K562 (cell line): ENCODE measurements around the gene FBXW8. TPM values are rescaled to one million over a fixed set of nuclear protein-coding genes. Genes with fewer than 3 reads are reported as not detected.

Experiments
- ATAC-seq: fragments of 200-7000 bp; cut with Tn5 transposase; 3 replicates; pipeline ENCODE4 v1.9.1; 2020; ENCODE audit warnings: moderate library complexity
- BruUV-seq: library from RNA; stranded (reverse); fragments of 400-500 nt; replicated peaks from 2 replicates; lab custom pipeline; 2021; lab: Mats Ljungman, UMichigan
- CTCF ChIA-PET: fragments of 300-600 bp; formaldehyde crosslinking; extraction: SDS; loops from one replicate; lab custom pipeline; 2021; ENCODE audit warnings: low intra/inter-chr PET ratio; lab: Yijun Ruan, JAX
- POLR2A ChIA-PET: fragments of 300-600, 350-650 bp; sonication (Branson Sonifier 250); formaldehyde crosslinking; extraction: SDS; loops from one replicate; lab custom pipeline; 2021; ENCODE audit warnings: antibody characterized with exemption, inconsistent platforms; lab: Yijun Ruan, JAX
- DNase-seq, 4 experiments: peaks; one replicate each; pipeline versions ENCODE4 v3.0.0 to v3.0.0-alpha.2; 2011 to 2018; ENCODE audit warnings: low spot score in 3 of 4, mixed read lengths in 3 of 4; ENCODE audit errors: extremely low read depth in 1 of 4
- FAIRE-seq: peaks from 2 replicates; lab custom pipeline; 2011; peaks lifted over from hg19 to GRCh38; lab: Jason Lieb, UNC
- H2AFZ ChIP-seq: 2 replicates; pipeline ENCODE4 v1.6.0; 2011; ENCODE audit warnings: low read depth, low read length, control low read depth, inconsistent platforms
- H3K27ac ChIP-seq: fragments of 200-600 bp; 3 replicates; pipeline ENCODE4 v1.8.0; 2011; ENCODE audit warnings: low read depth, mild to moderate bottlenecking, control low read depth, inconsistent platforms, low read length, moderate library complexity, mixed read lengths; ENCODE audit errors: extremely low read depth
- H3K27me3 ChIP-seq, 2 experiments: fragments of 300-600 bp in 1 of 2; 2 replicates in 1 of 2; 3 replicates in 1 of 2; pipeline versions ENCODE4 v1.6.0 to v1.8.0; 2011; ENCODE audit warnings: inconsistent platforms in 2 of 2, low read length in 2 of 2, mild to moderate bottlenecking in 1 of 2, mixed read lengths in 1 of 2, moderate library complexity in 1 of 2; ENCODE audit not compliant: control insufficient read depth in 2 of 2, insufficient read depth in 2 of 2
- H3K36me3 ChIP-seq: fragments of 300-600 bp; 3 replicates; pipeline ENCODE4 v1.8.0; 2011; ENCODE audit warnings: mild to moderate bottlenecking, low read length, inconsistent platforms; ENCODE audit not compliant: control insufficient read depth, insufficient read depth
- H3K4me1 ChIP-seq, 2 experiments: fragments of 200-600 bp in 1 of 2; replicated peaks in 1 of 2; 2 replicates in 1 of 2; 3 replicates in 1 of 2; pipeline versions ENCODE4 v1.5.1 to v1.8.0; 2011; ENCODE audit warnings: inconsistent platforms in 2 of 2, low read length in 2 of 2, mild to moderate bottlenecking in 1 of 2, mixed read lengths in 1 of 2, moderate library complexity in 1 of 2; ENCODE audit not compliant: control insufficient read depth in 2 of 2, insufficient read depth in 2 of 2
- H3K4me2 ChIP-seq: 2 replicates; pipeline ENCODE4 v1.6.1; 2011; ENCODE audit warnings: low read length, control low read depth, inconsistent platforms, mixed read lengths; ENCODE audit not compliant: insufficient read depth
- H3K4me3 ChIP-seq: fragments of 200-600 bp; sonication (generic), shearing (Covaris generic); 2 replicates; pipeline ENCODE4 v1.5.1; 2016; ENCODE audit warnings: control low read depth, inconsistent platforms
- H3K79me2 ChIP-seq: fragments of 200-600 bp; 3 replicates; pipeline ENCODE4 v1.8.0; 2011; ENCODE audit warnings: low read length, inconsistent platforms; ENCODE audit not compliant: control insufficient read depth, insufficient read depth
- H3K9ac ChIP-seq, 2 experiments: 2 replicates each; pipeline versions ENCODE4 v1.6.0 to v1.6.1; 2011; ENCODE audit warnings: low read depth in 2 of 2, low read length in 2 of 2, control low read depth in 1 of 2, inconsistent platforms in 1 of 2, mild to moderate bottlenecking in 1 of 2, mixed read lengths in 1 of 2; ENCODE audit not compliant: insufficient read depth in 1 of 2
- H3K9me1 ChIP-seq: one replicate; pipeline ENCODE4 v1.6.0; 2011; ENCODE audit warnings: inconsistent platforms, mild to moderate bottlenecking, low read length, moderate library complexity; ENCODE audit not compliant: control insufficient read depth, insufficient read depth
- H3K9me3 ChIP-seq: replicated peaks from 2 replicates; pipeline ENCODE4 v1.5.1; 2011; ENCODE audit warnings: low read depth, low read length, inconsistent platforms; ENCODE audit not compliant: control insufficient read depth, insufficient read depth
- H4K20me1 ChIP-seq: replicated peaks from 2 replicates; pipeline ENCODE4 v1.6.1; 2011; ENCODE audit warnings: low read length, inconsistent platforms, mixed read lengths; ENCODE audit not compliant: control insufficient read depth, insufficient read depth
- CXXC5 ChIP-seq: fragments of 250-450 bp; sonication (Bioruptor Pico); IDR thresholded peaks from 2 replicates; pipeline ENCODE4 v1.8.0; 2022; ENCODE audit warnings: inconsistent platforms, mild to moderate bottlenecking, moderate library complexity
- NCOA4 ChIP-seq: fragments of 450-650 bp; IDR thresholded peaks from 2 replicates; pipeline ENCODE4 v1.6.1; 2018; ENCODE audit warnings: mild to moderate bottlenecking; ENCODE audit not compliant: partially characterized antibody
- POLR2G ChIP-seq: fragments of 200-400 bp; formaldehyde crosslinking; IDR thresholded peaks from 2 replicates; pipeline ENCODE4 v1.6.1; 2017; ENCODE audit warnings: low read depth, mild to moderate bottlenecking, antibody characterized with exemption, low read length, moderate library complexity
- SMAD2 ChIP-seq: fragments of 150-350 bp; IDR thresholded peaks from 2 replicates; pipeline ENCODE4 v1.6.1; 2014; ENCODE audit warnings: low read depth, mild to moderate bottlenecking, low read length
- ZNF311 ChIP-seq: fragments of 250-450 bp; sonication (Bioruptor Pico); IDR thresholded peaks from 2 replicates; pipeline ENCODE4 v1.4.0; 2020; ENCODE audit warnings: mild to moderate bottlenecking, moderate library complexity
- WGBS: fragments of 100-300 bp; shearing (Covaris generic); methylation state at CpG from one replicate; pipeline ENCODE4 v1.1.6; 2016; ENCODE audit warnings: low coverage, mixed read lengths; ENCODE audit not compliant: insufficient coverage; ENCODE audit errors: missing lambda C conversion rate; 5-methylcytosine and 5-hydroxymethylcytosine counted together
- in situ Hi-C: fragments of 300-500 bp; cut with MboI; formaldehyde crosslinking; loops from 4 replicates; pipeline ENCODE4 v1.15.0; 2018; ENCODE audit warnings: inconsistent platforms, mixed read lengths
- intact Hi-C: fragments of 100-400 bp; cut with micrococcal nuclease; formaldehyde crosslinking; loops from 2 replicates; pipeline ENCODE4 v1.14.2; 2022
- polyA plus RNA-seq, 8 experiments: library from polyadenylated mRNA; depleted of rRNA in 4 of 8; stranded (reverse) in 5 of 8; unstranded in 3 of 8; fragments of >200 nt; fragmentation: Nextera tagmentation in 2 of 8; fragmentation: Illumina TruSeq in 1 of 8; extraction: Ambion mirVana in 2 of 8; extraction: Trizol in 1 of 8; gene quantifications; 2 replicates each; pipeline versions ENCODE4 v1.2.1 to v1.2.3, GENCODE V29; 2011 to 2014; ENCODE audit warnings: inconsistent platforms in 1 of 8, missing spikeins in 1 of 8
- total RNA-seq, 7 experiments: library from RNA; depleted of rRNA in 6 of 7; stranded (reverse); fragments of >200 nt in 6 of 7; fragmentation: Illumina TruSeq in 2 of 7; extraction: Trizol in 2 of 7; gene quantifications; 2 replicates each; pipeline versions ENCODE4 v1.2.1 to v1.2.3, GENCODE V29; 2011 to 2021; ENCODE audit warnings: low replicate concordance in 1 of 7

The FBXW8 gene
- total and polyA plus RNA-seq, 9 of the 15 experiments (the other 6 are each of a cell fraction or from before 2014, with no cell fraction given), result 0.58 to 8.3 (median 4.4) TPM

GRCh38 chr12:117032593-117033381 lies 122.0 kb downstream of the FBXW8 start:
- intact Hi-C loops, result no loop called here
- peak overlapping the region in 1 of 2 experiments; percentile 13; a peak in 1 of 4 replicates for H3K9ac ChIP-seq
- ChIA-PET CTCF (no interaction called here), POLR2A (interaction anchor here (1.5 kb wide), 1 partner anchor 9 kb away, joined by 6 read pairs; no protein-coding TSS in a partner anchor)
- H3K4me2 ChIP-seq, result no peak overlapping the region
- no peak for TF ChIP-seq NCOA4
- TF ChIP-seq ZNF311 (CRISPR knock-in tag), result no peak
- no peak for TF ChIP-seq SMAD2
- no peak for TF ChIP-seq CXXC5 (CRISPR knock-in tag)
- peak; percentile 66 for TF ChIP-seq POLR2G
- no peaks in the 10 kb centered on the region for H3K9me3 ChIP-seq
- H2AFZ ChIP-seq, result no peak overlapping the region
- H3K9me1 ChIP-seq, result peaks cover 3% of the 10 kb centered on the region
- 72% methylated on average over 22 of the region's 34 CpGs for WGBS
- H3K27me3 ChIP-seq, result no peaks in the 10 kb centered on the region
- H3K4me3 ChIP-seq, result no peak overlapping the region
- peaks cover 8 to 35% of the 10 kb centered on the region in 2 experiments; a peak in 4 of 5 replicates for H3K4me1 ChIP-seq
- no peak overlapping the region for H3K27ac ChIP-seq
- DNase-seq, result no peak
- BruUV-seq, result no TSS peak
- no peak for FAIRE-seq
- H3K79me2 ChIP-seq, result no peaks in the 10 kb centered on the region
- H4K20me1 ChIP-seq, result no peaks in the 10 kb centered on the region
- in situ Hi-C loops, result no loop called here
- no peak for ATAC-seq
- peaks cover 3% of the 10 kb centered on the region; the same call in 1 of the 3 replicates for H3K36me3 ChIP-seq
